Mesendoderm (in vitro differentiated cells): ENCODE data around the gene LMOD3.
A peak's percentile ranks its signal among the peaks of the same experiment; 100 is the strongest.

Experiments used
- DNase-seq: peaks from one replicate; pipeline ENCODE4 v3.0.0; 2013
- H2AK5ac ChIP-seq: 2 replicates; pipeline ENCODE4 v1.6.1; 2013; ENCODE audit warnings: low read length, inconsistent platforms
- H2BK120ac ChIP-seq: 2 replicates; pipeline ENCODE4 v1.6.1; 2013; ENCODE audit warnings: low read depth, mild to moderate bottlenecking, low read length, moderate library complexity, mixed read lengths
- H2BK15ac ChIP-seq: replicated peaks from 2 replicates; pipeline ENCODE4 v1.6.1; 2013; ENCODE audit warnings: low read depth, mild to moderate bottlenecking, moderate library complexity
- H2BK5ac ChIP-seq: 2 replicates; pipeline ENCODE4 v1.6.1; 2013; ENCODE audit warnings: low read length, inconsistent platforms
- H3K18ac ChIP-seq: 2 replicates; pipeline ENCODE4 v1.6.1; 2013; ENCODE audit warnings: mild to moderate bottlenecking, low read length, mixed read lengths
- H3K23ac ChIP-seq: one replicate; pipeline ENCODE4 v1.6.1; 2013; ENCODE audit warnings: low read length
- H3K27ac ChIP-seq: 2 replicates; pipeline ENCODE4 v1.5.1; 2013; ENCODE audit warnings: low read depth, mild to moderate bottlenecking, inconsistent platforms, low read length, moderate library complexity
- H3K27me3 ChIP-seq: 2 replicates; pipeline ENCODE4 v1.6.1; 2013; ENCODE audit warnings: low read length, control low read depth, mild to moderate bottlenecking, inconsistent platforms; ENCODE audit not compliant: insufficient read depth, poor library complexity
- H3K36me3 ChIP-seq: 2 replicates; pipeline ENCODE4 v1.6.1; 2013; ENCODE audit warnings: low read length, inconsistent platforms; ENCODE audit not compliant: control insufficient read depth, insufficient read depth
- H3K4ac ChIP-seq: one replicate; pipeline ENCODE4 v1.6.1; 2013; ENCODE audit warnings: low read depth, mild to moderate bottlenecking, low read length, moderate library complexity
- H3K4me1 ChIP-seq: 2 replicates; pipeline ENCODE4 v1.6.1; 2013; ENCODE audit warnings: low read depth, low read length, inconsistent platforms; ENCODE audit not compliant: control insufficient read depth
- H3K4me2 ChIP-seq: 2 replicates; pipeline ENCODE4 v1.6.1; 2013; ENCODE audit warnings: low read length
- H3K4me3 ChIP-seq: 2 replicates; pipeline ENCODE4 v1.5.1; 2013; ENCODE audit warnings: mild to moderate bottlenecking, low read length
- H3K56ac ChIP-seq: one replicate; pipeline ENCODE4 v1.6.1; 2013; ENCODE audit warnings: low read length
- H3K79me1 ChIP-seq: 2 replicates; pipeline ENCODE4 v1.6.1; 2013; ENCODE audit warnings: low read length, inconsistent platforms
- H3K79me2 ChIP-seq: 2 replicates; pipeline ENCODE4 v1.6.1; 2013; ENCODE audit warnings: mild to moderate bottlenecking, low read length; ENCODE audit not compliant: control insufficient read depth, insufficient read depth
- H3K9ac ChIP-seq: 2 replicates; pipeline ENCODE4 v1.6.1; 2013; ENCODE audit warnings: low read length, inconsistent platforms
- H4K5ac ChIP-seq: one replicate; pipeline ENCODE4 v1.6.1; 2013; ENCODE audit warnings: low read length
- H4K8ac ChIP-seq: one replicate; pipeline ENCODE4 v1.6.1; 2013; ENCODE audit warnings: low read depth, mild to moderate bottlenecking, control low read depth, low read length, moderate library complexity
- WGBS: extraction: QIAGEN DNeasy Blood & Tissue Kit; methylation state at CpG from one replicate; pipeline ENCODE4 v1.1.7; 2013; ENCODE audit warnings: low lambda C conversion rate, missing lambda C conversion rate; ENCODE audit not compliant: insufficient coverage; ENCODE audit errors: extremely low coverage; 5-methylcytosine and 5-hydroxymethylcytosine counted together

The LMOD3 gene

DNA sequence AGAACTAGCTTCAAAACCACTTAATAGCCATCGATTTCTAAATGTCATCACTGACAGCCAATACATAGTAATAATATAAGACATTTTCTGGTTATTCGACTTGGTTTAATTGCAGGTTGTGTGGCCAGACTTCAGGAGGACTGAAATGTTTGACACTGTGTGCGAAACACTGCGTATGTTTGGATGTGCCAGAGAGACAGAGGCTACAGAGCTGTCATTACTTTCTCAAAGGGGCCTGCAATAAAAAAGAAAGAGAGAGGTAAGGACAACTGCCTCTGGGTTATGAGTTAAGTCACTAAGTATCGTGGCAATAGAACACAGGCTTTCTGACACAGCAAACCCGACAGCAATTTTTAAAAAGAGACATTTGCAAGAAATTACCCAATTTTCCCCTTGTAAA is 882 bp downstream of the LMOD3 start:
- no peak for DNase-seq
- Histone ChIP-seq H3K27me3 (no peaks in the 10 kb centered on the region), H2AK5ac (no peak overlapping the region), H3K79me2 (no peaks in the 10 kb centered on the region), H2BK120ac (no peak overlapping the region), H3K4me2 (no peak overlapping the region), H3K27ac (no peak overlapping the region), H3K23ac (no peak overlapping the region), H3K4me1 (no peaks in the 10 kb centered on the region), H2BK5ac (no peak overlapping the region), H2BK15ac (no peak overlapping the region), H3K9ac (no peak overlapping the region), H3K4ac (no peak overlapping the region), H4K8ac (no peak overlapping the region), H3K36me3 (no peaks in the 10 kb centered on the region), H3K4me3 (no peak overlapping the region), H3K18ac (no peak overlapping the region), H3K56ac (no peak overlapping the region), H3K79me1 (no peaks in the 10 kb centered on the region), H4K5ac (no peak overlapping the region)
- no CpG with 5 or more reads among the region's 6 CpGs for WGBS

DNA sequence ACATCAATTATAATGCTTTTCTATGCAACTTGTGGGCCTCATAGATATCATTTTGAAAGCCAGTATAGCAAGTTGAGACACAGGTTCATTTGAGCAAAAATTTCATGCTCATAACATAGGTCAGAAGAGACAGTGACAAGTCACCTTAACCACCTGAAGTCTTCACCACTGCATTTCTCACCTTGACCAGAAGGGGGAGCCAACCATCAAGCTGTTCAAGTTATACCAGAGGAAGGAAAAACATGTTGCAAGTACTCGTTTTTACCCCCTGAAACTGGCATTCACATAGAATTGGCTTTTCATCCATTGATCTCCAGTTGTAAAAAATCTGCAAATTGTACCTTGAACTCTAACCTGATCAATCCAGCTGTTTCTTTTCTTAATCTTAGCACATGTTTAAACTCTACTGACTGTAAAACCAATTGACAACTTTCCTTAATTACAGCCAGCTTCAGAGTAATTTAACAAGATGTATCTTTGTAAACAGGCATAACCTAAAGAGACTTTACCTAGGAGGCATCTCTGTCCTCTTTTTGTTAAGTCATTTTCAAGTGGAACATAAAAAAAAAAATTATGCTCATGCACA is 1.4 kb downstream of the LMOD3 start:
- no peak overlapping the region for H3K27ac ChIP-seq
- peak; percentile 88 for DNase-seq

DNA sequence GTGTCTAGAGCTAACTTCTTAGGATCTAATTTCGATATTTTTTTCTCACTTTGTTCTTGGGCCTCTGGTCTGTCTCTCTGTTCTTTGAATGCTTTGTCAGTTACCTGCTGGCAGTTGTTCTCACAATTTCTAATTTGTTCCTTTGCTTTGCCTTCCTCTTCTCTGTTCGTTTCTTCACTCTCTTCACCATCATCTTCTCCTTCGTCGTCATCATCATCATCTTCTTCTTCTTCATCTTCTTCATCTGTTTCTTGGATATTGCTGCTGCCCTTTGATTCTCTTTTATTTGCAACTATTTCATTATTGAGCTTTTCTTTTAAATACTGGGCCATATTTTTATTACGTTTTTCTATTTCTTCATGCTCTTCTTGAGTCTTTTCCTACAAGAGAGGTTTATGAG is 2.7 kb downstream of the LMOD3 start:
- no peaks in the 10 kb centered on the region for H3K79me2 ChIP-seq
- H2BK5ac ChIP-seq: no peak overlapping the region
- H3K27me3 ChIP-seq: no peaks in the 10 kb centered on the region
- WGBS: 100% methylated on average over 3 of the region's 5 CpGs
- no peak overlapping the region for H3K23ac ChIP-seq
- no peak overlapping the region for H4K8ac ChIP-seq
- H3K36me3 ChIP-seq: no peaks in the 10 kb centered on the region
- no peak for DNase-seq
- no peak overlapping the region for H3K56ac ChIP-seq
- no peak overlapping the region for H3K9ac ChIP-seq
- H3K4me2 ChIP-seq: no peak overlapping the region
- H2BK15ac ChIP-seq: no peak overlapping the region
- no peak overlapping the region for H3K4me3 ChIP-seq
- H3K4me1 ChIP-seq: no peaks in the 10 kb centered on the region
- H3K18ac ChIP-seq: no peak overlapping the region
- H4K5ac ChIP-seq: no peak overlapping the region
- no peak overlapping the region for H2BK120ac ChIP-seq
- H3K79me1 ChIP-seq: no peaks in the 10 kb centered on the region
- H3K27ac ChIP-seq: no peak overlapping the region
- H3K4ac ChIP-seq: no peak overlapping the region
- H2AK5ac ChIP-seq: no peak overlapping the region

More for the DNA sequence above, 1.4 kb downstream of the LMOD3 start:
- Histone ChIP-seq H3K4me2 (no peak overlapping the region), H2AK5ac (no peak overlapping the region), H3K36me3 (no peaks in the 10 kb centered on the region), H3K23ac (no peak overlapping the region), H3K9ac (no peak overlapping the region), H2BK5ac (no peak overlapping the region), H3K27me3 (no peaks in the 10 kb centered on the region), H2BK15ac (no peak overlapping the region), H3K56ac (no peak overlapping the region), H3K4ac (no peak overlapping the region), H4K5ac (no peak overlapping the region), H3K18ac (no peak overlapping the region), H3K4me1 (no peaks in the 10 kb centered on the region), H2BK120ac (no peak overlapping the region), H3K4me3 (no peak overlapping the region), H4K8ac (no peak overlapping the region), H3K79me1 (no peaks in the 10 kb centered on the region), H3K79me2 (no peaks in the 10 kb centered on the region)
- WGBS: no CpG with 5 or more reads among the region's 1 CpG

DNA sequence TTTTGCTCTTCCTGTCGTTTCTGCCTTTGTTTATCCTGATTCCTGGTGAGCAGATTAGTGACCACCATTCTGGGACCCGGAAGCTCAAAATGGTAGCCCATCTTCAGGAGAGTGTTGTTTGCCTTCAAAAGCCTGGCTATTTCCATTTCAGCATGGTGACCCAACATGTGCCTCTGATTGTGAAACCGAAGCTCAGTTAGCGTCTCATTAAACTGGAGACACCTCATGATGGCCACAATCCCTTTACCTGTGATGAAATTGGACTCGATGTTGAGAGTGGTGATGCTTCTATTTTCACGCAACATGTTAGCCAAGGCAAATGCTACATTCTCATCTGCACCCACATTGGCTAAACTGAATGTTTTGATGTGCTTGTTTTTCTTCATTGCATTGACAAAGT is 3.3 kb downstream of the LMOD3 start:
- Histone ChIP-seq H3K4me2 (no peak overlapping the region), H3K23ac (no peak overlapping the region), H2BK5ac (no peak overlapping the region)

DNA sequence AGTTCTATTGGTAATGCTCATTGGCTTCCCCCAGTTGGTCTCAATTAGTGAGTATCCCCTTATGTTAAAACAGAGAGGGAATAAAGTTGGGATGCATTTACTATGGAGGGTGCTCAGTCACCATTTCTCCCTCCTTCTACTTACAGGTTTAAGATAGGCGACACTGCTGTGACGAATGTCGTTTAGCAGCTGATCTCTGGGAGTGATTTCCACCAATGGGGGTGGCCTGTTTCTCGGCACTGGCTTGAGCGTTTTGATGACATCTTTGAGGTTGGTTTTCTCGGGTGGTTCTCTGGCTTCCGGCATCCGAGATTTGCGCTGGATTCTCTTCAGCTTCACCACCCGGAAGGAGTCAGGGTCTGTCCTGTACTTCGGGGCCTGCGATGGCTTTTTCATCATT is 3.8 kb downstream of the LMOD3 start:
- H3K4me2 ChIP-seq: no peak overlapping the region
- H3K36me3 ChIP-seq: no peaks in the 10 kb centered on the region
- no peaks in the 10 kb centered on the region for H3K79me1 ChIP-seq
- WGBS: no CpG with 5 or more reads among the region's 12 CpGs
- no peak overlapping the region for H3K18ac ChIP-seq
- no peak overlapping the region for H2BK15ac ChIP-seq
- H3K4me1 ChIP-seq: no peaks in the 10 kb centered on the region
- H3K27ac ChIP-seq: no peak overlapping the region
- no peak overlapping the region for H3K56ac ChIP-seq
- H4K5ac ChIP-seq: no peak overlapping the region
- H3K23ac ChIP-seq: no peak overlapping the region
- DNase-seq: no peak
- H2AK5ac ChIP-seq: no peak overlapping the region
- H4K8ac ChIP-seq: no peak overlapping the region
- no peaks in the 10 kb centered on the region for H3K27me3 ChIP-seq
- H3K4me3 ChIP-seq: no peak overlapping the region
- no peak overlapping the region for H2BK120ac ChIP-seq
- H3K4ac ChIP-seq: no peak overlapping the region
- no peak overlapping the region for H2BK5ac ChIP-seq
- H3K9ac ChIP-seq: no peak overlapping the region
- no peaks in the 10 kb centered on the region for H3K79me2 ChIP-seq

More for the DNA sequence above, 3.3 kb downstream of the LMOD3 start:
- Histone ChIP-seq H3K27me3 (no peaks in the 10 kb centered on the region), H3K56ac (no peak overlapping the region), H3K79me2 (no peaks in the 10 kb centered on the region), H3K18ac (no peak overlapping the region), H2BK15ac (no peak overlapping the region), H3K4me3 (no peak overlapping the region), H3K4me1 (no peaks in the 10 kb centered on the region), H2BK120ac (no peak overlapping the region), H4K8ac (no peak overlapping the region), H3K4ac (no peak overlapping the region), H3K9ac (no peak overlapping the region), H4K5ac (no peak overlapping the region), H3K36me3 (no peaks in the 10 kb centered on the region), H3K79me1 (no peaks in the 10 kb centered on the region), H3K27ac (no peak overlapping the region), H2AK5ac (no peak overlapping the region)
- DNase-seq: no peak
- WGBS: no CpG with 5 or more reads among the region's 6 CpGs

DNA sequence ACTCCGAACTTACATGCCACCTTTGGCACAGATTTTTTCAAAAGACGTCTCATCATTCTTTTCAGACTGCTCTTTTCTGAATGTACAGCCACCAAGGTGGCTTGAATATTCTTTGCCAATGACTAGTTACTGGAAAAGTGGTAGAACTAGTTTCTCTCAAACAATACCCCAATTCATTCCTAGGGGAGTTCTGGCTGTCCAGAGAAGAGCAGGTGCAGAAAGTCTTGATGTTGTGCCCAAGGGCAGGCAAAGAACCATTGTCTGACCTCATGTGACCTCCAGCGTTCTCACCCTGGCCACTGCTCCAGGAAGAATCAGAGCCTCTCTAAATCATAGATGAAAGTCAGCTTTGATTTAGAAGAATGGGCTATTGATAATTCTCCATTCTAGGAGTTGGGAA is 5.5 kb downstream of the LMOD3 start:
- Histone ChIP-seq H3K27ac (no peak overlapping the region), H3K4me1 (no peaks in the 10 kb centered on the region), H3K23ac (no peak overlapping the region), H4K8ac (no peak overlapping the region), H2BK5ac (no peak overlapping the region), H3K18ac (no peak overlapping the region), H2BK120ac (no peak overlapping the region), H3K4me3 (no peak overlapping the region), H3K9ac (no peak overlapping the region), H4K5ac (no peak overlapping the region), H3K79me2 (no peaks in the 10 kb centered on the region), H3K4me2 (no peak overlapping the region), H3K56ac (no peak overlapping the region), H3K79me1 (no peaks in the 10 kb centered on the region), H2BK15ac (no peak overlapping the region), H3K27me3 (no peaks in the 10 kb centered on the region), H3K36me3 (no peaks in the 10 kb centered on the region), H3K4ac (no peak overlapping the region), H2AK5ac (no peak overlapping the region)
- no CpG with 5 or more reads among the region's 3 CpGs for WGBS
- DNase-seq: no peak
